OCI-LY3 (cell line): ENCODE results near the gene RORB.

Source experiments
- CTCF ChIP-seq: fragments of 200-600, 300-600 bp; sonication (generic); IDR thresholded peaks from 2 replicates; pipeline ENCODE4 v1.5.1; 2014; ENCODE audit warnings: antibody characterized with exemption, low read length, low read depth
- EZH2phosphoT487 ChIP-seq: fragments of 200-600 bp; shearing (Covaris generic); IDR thresholded peaks from 2 replicates; pipeline ENCODE4 v1.6.1; 2018; ENCODE audit warnings: antibody characterized with exemption, mixed run types, low read depth

GRCh38 chr9:74645007-74645639 is 148.0 kb downstream of the RORB start:
- TF ChIP-seq CTCF (peak; percentile 84), EZH2phosphoT487 (no peak)
